ENCODE data around the gene PDAP1. TPM values are rescaled to one million over a fixed set of nuclear protein-coding genes. Genes with fewer than 3 reads are reported as not detected.

The PDAP1 gene
- total and polyA plus RNA-seq, 9 of the 15 experiments (the other 6 are each of a cell fraction or from before 2014, with no cell fraction given): 10.2 to 315 (median 129) TPM

GRCh38 chr7:99438573-99439480 is 30.4 kb upstream of the PDAP1 start, which contains the start of the genes CPSF4 and PTCD1 (continued):
- TF ChIP-seq ZFP30 (CRISPR knock-in tag; IDR thresholded peaks at IDR 0.05; ENCODE audit: borderline replicate concordance): no peak
- no peak for TF ChIP-seq ETS2 (tag; IDR thresholded peaks at IDR 0.05; ENCODE audit: borderline replicate concordance, poor library complexity, severe bottlenecking)
- TF ChIP-seq ZNF77 (CRISPR knock-in tag; IDR thresholded peaks at IDR 0.05): no peak
- TF ChIP-seq MEIS2 (IDR thresholded peaks at IDR 0.05; ENCODE audit: partially characterized antibody): peak; percentile 43
- no peak for TF ChIP-seq MEF2D (tag; conservative IDR thresholded peaks at IDR 0.05; ENCODE audit: low read depth)
- no peak for TF ChIP-seq HEY1 (CRISPR knock-in tag; IDR thresholded peaks at IDR 0.05; ENCODE audit: borderline replicate concordance)
- TF ChIP-seq HNRNPUL1 (IDR thresholded peaks at IDR 0.05; ENCODE audit: low read length): no peak
- TF ChIP-seq LARP7 (IDR thresholded peaks at IDR 0.05): no peak
- TF ChIP-seq ZNF740 (CRISPR knock-in tag; IDR thresholded peaks at IDR 0.05): no peak
- no peak for TF ChIP-seq ZNF740 (tag; IDR thresholded peaks at IDR 0.05)
- TF ChIP-seq KAT2B (IDR thresholded peaks at IDR 0.05; ENCODE audit: low read depth, low read length): no peak
- TF ChIP-seq HNRNPLL (IDR thresholded peaks at IDR 0.05; ENCODE audit: low read depth, low read length, poor library complexity, severe bottlenecking): peak; percentile 75
- peak; percentile 69 for TF ChIP-seq RBM25 (IDR thresholded peaks at IDR 0.05; ENCODE audit: low read depth, low read length, severe bottlenecking)
- TF ChIP-seq FOXK1 (CRISPR knock-in tag; IDR thresholded peaks at IDR 0.05; ENCODE audit: borderline replicate concordance): no peak
- peak; percentile 89 for TF ChIP-seq FIP1L1 (IDR thresholded peaks at IDR 0.05; ENCODE audit: low read depth, low read length, poor library complexity, severe bottlenecking)
- TF ChIP-seq ZNF778 (CRISPR knock-in tag; IDR thresholded peaks at IDR 0.05): no peak
- TF ChIP-seq CC2D1A (IDR thresholded peaks at IDR 0.05): no peak
- TF ChIP-seq IFI16 (CRISPR knock-in tag; IDR thresholded peaks at IDR 0.05): no peak
- no peak for TF ChIP-seq MAFF (IDR thresholded peaks at IDR 0.05; ENCODE audit: low read length)
- peak in 1 of 2 experiments; percentile 25; a peak in 1 of 4 replicates for TF ChIP-seq TRIM24 (IDR thresholded peaks at IDR 0.05)
- TF ChIP-seq CEBPZ (IDR thresholded peaks at IDR 0.05; ENCODE audit: borderline replicate concordance, low read depth, low read length): no peak
- peak; percentile 99 for TF ChIP-seq NCOA4 (IDR thresholded peaks at IDR 0.05; ENCODE audit: partially characterized antibody)
- TF ChIP-seq SMAD2 (IDR thresholded peaks at IDR 0.05; ENCODE audit: low read depth, low read length): no peak
- TF ChIP-seq EGR1 (conservative IDR thresholded peaks at IDR 0.05): peak; percentile 41; the same call in 1 of the 2 replicates
- no peak for TF ChIP-seq LEF1 (IDR thresholded peaks at IDR 0.05)
- TF ChIP-seq SP2 (IDR thresholded peaks at IDR 0.05; ENCODE audit: extremely low read depth, low read depth, low read length, poor library complexity, severe bottlenecking): no peak

All from K562 (cell line).